NCI-H526 (cell line): ENCODE measurements around the gene FGD4.
A peak's percentile ranks its signal among the peaks of the same experiment; 100 is the strongest.

Source experiments
- DNase-seq, 2 experiments: peaks; one replicate each; lab custom pipeline; 2025; lab: John Stamatoyannopoulos, UW

Gene FGD4

GRCh38 chr12:32402946-32403345 is 3.6 kb downstream of the FGD4 start:
- no peak for DNase-seq

- DNase-seq = no peak
Measured at GRCh38 chr12:32407795-32408194, 8.4 kb downstream of the FGD4 start.

DNA sequence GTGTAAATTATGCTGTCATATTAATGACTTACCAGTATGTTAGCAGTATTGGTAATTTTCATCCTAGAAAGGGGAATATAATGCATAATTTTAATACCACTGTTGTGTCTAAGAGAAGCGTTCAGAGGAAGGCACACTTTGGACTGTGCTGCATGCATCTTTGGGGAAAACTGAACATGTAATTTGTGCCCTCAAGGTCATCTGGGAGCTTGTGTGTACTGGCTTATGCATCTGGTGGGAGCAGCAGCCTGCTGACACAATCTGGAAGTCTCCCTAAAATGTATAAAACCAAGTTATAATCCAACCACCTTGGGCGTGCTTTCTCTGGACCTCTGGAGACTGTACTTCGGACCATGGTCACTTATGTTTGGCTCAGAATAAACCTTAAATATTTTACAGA is 14.1 kb downstream of the FGD4 start:
- no peak for DNase-seq

GRCh38 chr12:32418221-32418620 is 18.9 kb downstream of the FGD4 start:
- DNase-seq = no peak

DNA sequence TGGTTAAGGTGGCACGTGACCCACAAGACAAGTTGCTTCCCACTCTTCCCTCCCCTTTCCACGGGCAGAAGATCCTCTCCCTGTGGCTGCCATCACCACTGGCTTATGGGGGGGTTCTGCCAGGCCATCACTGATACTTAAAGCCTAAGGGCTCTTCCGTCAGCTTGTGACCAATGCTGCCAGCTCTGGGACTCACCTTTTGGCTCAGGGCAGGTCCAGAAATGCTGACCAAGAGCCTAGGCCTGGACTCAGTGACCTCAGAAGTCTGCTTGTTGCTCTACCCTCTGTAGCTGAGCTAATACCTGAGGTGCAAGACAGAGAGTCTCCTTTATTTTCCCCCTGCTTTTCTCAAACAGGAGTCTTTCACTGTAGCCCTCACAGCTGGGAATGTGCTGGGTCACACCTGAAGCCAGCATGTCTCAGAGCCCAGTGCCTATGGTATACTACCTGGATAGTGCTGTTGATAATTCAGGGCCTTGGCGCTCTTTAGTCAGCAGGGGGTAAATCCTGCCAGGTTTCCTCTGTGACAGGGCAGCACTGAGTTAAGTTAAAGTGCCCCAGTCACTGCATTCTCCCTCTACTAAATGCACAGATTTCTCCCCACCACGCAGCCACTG is 19.7 kb downstream of the FGD4 start:
- no peak for DNase-seq

DNA sequence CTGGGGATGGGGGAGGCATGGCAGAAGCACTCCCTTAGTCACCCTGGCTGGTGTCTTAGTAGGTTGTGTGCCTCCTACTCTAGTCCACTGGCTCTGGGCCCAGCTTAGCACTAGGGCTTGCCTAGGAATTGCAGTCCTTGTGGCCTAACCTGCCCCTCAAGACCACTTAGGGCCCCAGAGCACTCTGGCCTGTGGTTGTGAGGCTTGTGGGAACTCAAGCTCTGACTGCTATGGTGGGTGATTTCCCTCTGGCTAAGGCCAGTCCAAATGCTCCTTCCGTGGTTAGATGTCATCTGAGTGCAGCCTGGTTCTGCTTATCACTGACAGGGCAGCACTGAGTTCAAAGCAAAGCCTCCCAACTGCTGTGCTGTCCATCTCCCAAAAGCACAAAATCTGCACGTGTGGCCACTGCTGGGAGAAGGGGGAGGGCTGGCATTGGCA is 20.2 kb downstream of the FGD4 start:
- DNase-seq = no peak

- no peak for DNase-seq
Measured at GRCh38 chr12:32420356-32420755, 21.0 kb downstream of the FGD4 start.

- DNase-seq = no peak
Measured at GRCh38 chr12:32423559-32423958, 24.2 kb downstream of the FGD4 start.

- no peak for DNase-seq
Measured at GRCh38 chr12:32431025-32431424, 31.7 kb downstream of the FGD4 start.

GRCh38 chr12:32435921-32436705 is 36.8 kb downstream of the FGD4 start:
- DNase-seq = peak; percentile 76 to 77

- no peak for DNase-seq
Measured at GRCh38 chr12:32437095-32437515, 37.7 kb downstream of the FGD4 start.

GRCh38 chr12:32440120-32440865 is 40.9 kb downstream of the FGD4 start:
- DNase-seq = no peak

DNA sequence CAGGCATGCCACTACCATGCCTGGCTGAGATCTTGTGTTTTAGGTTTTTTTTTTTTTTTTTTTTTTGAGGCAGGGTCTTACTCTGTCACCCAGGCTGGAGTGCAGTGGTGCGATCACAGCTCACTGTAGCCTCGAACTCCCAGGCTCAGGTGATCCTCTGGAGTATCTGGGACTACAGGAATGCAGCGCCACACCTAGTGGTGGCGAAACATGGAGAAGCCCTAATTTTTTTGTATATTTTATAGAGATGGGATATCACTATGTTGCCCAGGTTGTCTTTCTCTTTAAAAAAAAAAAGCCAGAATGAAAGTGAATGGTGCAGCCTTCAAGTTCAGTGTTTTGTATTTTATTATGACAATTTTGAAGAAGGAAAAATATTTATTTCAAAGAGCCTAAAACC is 44.1 kb downstream of the FGD4 start:
- DNase-seq = no peak

GRCh38 chr12:32444895-32445294 is 45.5 kb downstream of the FGD4 start:
- DNase-seq = peak in 1 of 2 experiments; percentile 16

- DNase-seq = no peak
Measured at GRCh38 chr12:32445356-32445755, 46.0 kb downstream of the FGD4 start.

- no peak for DNase-seq
Measured at GRCh38 chr12:32446316-32447119, 47.2 kb downstream of the FGD4 start.

GRCh38 chr12:32448586-32448985 is 49.2 kb downstream of the FGD4 start:
- DNase-seq = no peak

DNA sequence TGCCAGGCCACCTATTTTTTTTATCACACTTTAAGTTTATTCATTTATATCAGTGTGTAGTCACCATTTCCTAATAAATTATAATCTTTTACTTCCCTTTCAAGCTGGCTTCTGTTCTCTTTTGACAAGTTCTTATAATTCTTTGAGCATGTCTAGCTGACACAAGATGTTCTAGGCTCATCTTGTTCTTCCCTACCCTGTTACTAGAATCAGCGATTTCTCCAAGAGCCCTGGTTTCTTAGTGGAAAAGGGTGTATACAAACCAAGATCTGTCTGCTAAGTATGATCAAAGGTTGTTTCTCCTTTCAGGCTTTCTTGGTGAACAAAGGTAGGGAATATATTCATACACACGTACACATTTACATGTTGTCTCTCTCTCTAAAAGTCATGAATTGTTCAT is 51.0 kb downstream of the FGD4 start:
- no peak for DNase-seq

DNA sequence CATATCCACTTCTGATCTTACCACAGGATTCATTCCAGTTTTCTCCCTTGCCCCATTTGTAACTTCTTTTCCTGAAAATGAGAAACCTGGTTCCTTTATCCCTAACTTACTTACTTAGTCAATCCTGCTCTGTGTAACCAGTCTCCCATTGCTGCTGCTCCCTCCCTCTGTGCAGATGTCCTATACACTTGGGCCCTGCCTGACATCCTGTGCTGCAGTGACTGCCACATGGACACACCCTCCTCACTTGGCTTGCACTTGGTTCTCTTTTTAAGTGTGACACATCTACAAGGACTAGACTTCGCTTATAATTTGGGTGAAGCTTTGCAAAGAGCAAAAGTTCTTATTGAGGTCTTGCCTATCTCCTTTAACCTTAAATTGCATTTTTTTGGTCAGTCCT is 51.4 kb downstream of the FGD4 start:
- no peak for DNase-seq

- DNase-seq = no peak
Measured at GRCh38 chr12:32451816-32452215, 52.5 kb downstream of the FGD4 start.

GRCh38 chr12:32454075-32454474 is 54.7 kb downstream of the FGD4 start:
- DNase-seq = no peak

DNA sequence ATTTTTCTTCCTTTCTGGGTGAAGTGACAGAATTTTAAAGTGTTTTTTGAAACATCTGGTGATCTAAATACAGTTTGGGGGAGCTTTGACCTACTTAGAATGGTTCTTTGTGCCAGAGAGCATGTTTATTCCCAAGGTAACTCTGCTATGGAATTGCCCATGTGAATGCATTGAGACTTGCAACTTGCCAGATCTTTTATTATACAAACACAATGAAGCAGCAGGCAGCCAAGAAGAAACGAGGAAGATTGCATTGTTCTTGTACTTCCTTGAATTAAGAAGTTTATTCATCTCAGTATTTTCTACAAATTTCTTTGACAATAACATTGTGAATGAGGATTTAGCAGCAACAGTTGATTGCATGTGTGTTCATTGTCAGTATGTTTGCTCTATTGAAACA is 55.5 kb downstream of the FGD4 start:
- no peak for DNase-seq
